Neural cell (in vitro differentiated cells): ENCODE results near the gene CCN5. TPM values are rescaled to one million over a fixed set of nuclear protein-coding genes. Genes with fewer than 3 reads are reported as not detected.
"Not testable (repeated sequence)": the region's sequence is repeated elsewhere in the genome, so short reads cannot be mapped to it uniquely, and the experiment has no call there.

Experiments used
- H2AFZ ChIP-seq: fragments of 200-600, 300-800 bp; sonication (generic), shearing (Covaris generic); 2 replicates; pipeline ENCODE4 v1.6.0; 2014; ENCODE audit warnings: low read depth, mild to moderate bottlenecking, antibody characterized with exemption, low read length, moderate library complexity
- H3F3A ChIP-seq: fragments of 200-600 bp; shearing (Covaris generic); 2 replicates; pipeline ENCODE4 v1.6.1; 2016; ENCODE audit warnings: mild to moderate bottlenecking, moderate library complexity, mixed read lengths, antibody characterized with exemption, low read length; ENCODE audit not compliant: insufficient read depth, poor library complexity, severe bottlenecking
- H3K27ac ChIP-seq: fragments of 200-600, 300-800 bp; sonication (generic), shearing (Covaris generic); 2 replicates; pipeline ENCODE4 v1.5.1; 2014; ENCODE audit warnings: mild to moderate bottlenecking, low read length, moderate library complexity
- H3K27me3 ChIP-seq: fragments of 300-800, 200-600 bp; sonication (generic), shearing (Covaris generic); 2 replicates; pipeline ENCODE4 v1.6.0; 2014; ENCODE audit warnings: mild to moderate bottlenecking, low read depth, low read length, moderate library complexity; ENCODE audit not compliant: insufficient read depth
- H3K36me3 ChIP-seq: fragments of 300-800, 200-600 bp; sonication (generic), shearing (Covaris generic); 2 replicates; pipeline ENCODE4 v1.5.1; 2014; ENCODE audit warnings: mild to moderate bottlenecking, antibody characterized with exemption, low read length, moderate library complexity; ENCODE audit not compliant: insufficient read depth
- H3K4me2 ChIP-seq: fragments of 300-800, 200-600 bp; sonication (generic), shearing (Covaris generic); 2 replicates; pipeline ENCODE4 v1.6.0; 2014; ENCODE audit warnings: mild to moderate bottlenecking, low read length
- H3K4me3 ChIP-seq: fragments of 300-800, 200-600 bp; sonication (generic), shearing (Covaris generic); 2 replicates; pipeline ENCODE4 v1.5.1; 2014; ENCODE audit warnings: mild to moderate bottlenecking, low read length, moderate library complexity
- H3K79me2 ChIP-seq: fragments of 200-600 bp; shearing (Covaris generic); replicated peaks from 2 replicates; pipeline ENCODE4 v1.6.0; 2014; ENCODE audit warnings: mild to moderate bottlenecking, low read length, moderate library complexity; ENCODE audit not compliant: insufficient read depth
- H3K9ac ChIP-seq: fragments of 300-800, 200-600 bp; sonication (generic), shearing (Covaris generic); 2 replicates; pipeline ENCODE4 v1.6.1; 2016; ENCODE audit warnings: mild to moderate bottlenecking, low read length, mixed read lengths
- H3K9me2 ChIP-seq: fragments of 200-600 bp; shearing (Covaris generic); 2 replicates; pipeline ENCODE4 v1.6.1; 2016; ENCODE audit warnings: mild to moderate bottlenecking, low read length, mixed read lengths; ENCODE audit not compliant: insufficient read depth
- H3K9me3 ChIP-seq: fragments of 200-600, 300-800 bp; sonication (generic), shearing (Covaris generic); 2 replicates; pipeline ENCODE4 v1.6.1; 2016; ENCODE audit warnings: mild to moderate bottlenecking, mixed run types, low read length, moderate library complexity, mixed read lengths
- H4K20me1 ChIP-seq: fragments of 200-600 bp; shearing (Covaris generic); 2 replicates; pipeline ENCODE4 v1.6.1; 2016; ENCODE audit warnings: mild to moderate bottlenecking, mixed run types; ENCODE audit not compliant: insufficient read depth
- CTCF ChIP-seq: fragments of 450-650 bp; IDR thresholded peaks from 2 replicates; pipeline ENCODE4 v1.5.1; 2014; ENCODE audit warnings: antibody characterized with exemption, mild to moderate bottlenecking, moderate library complexity; ENCODE audit not compliant: poor library complexity, severe bottlenecking
- EP300 ChIP-seq: fragments of 450-650 bp; conservative IDR thresholded peaks from 2 replicates; pipeline ENCODE4 v1.6.1; 2014; ENCODE audit warnings: antibody characterized with exemption, mild to moderate bottlenecking, moderate library complexity; ENCODE audit not compliant: poor library complexity, severe bottlenecking
- EZH2 ChIP-seq: fragments of 200-600, 300-800 bp; shearing (Covaris generic), sonication (generic); IDR thresholded peaks from 2 replicates; pipeline ENCODE4 v1.6.1; 2014; ENCODE audit warnings: antibody characterized with exemption, low read length, borderline replicate concordance, mild to moderate bottlenecking; ENCODE audit not compliant: insufficient read depth, poor library complexity, severe bottlenecking
- MXI1 ChIP-seq: fragments of 450-650 bp; conservative IDR thresholded peaks from 2 replicates; pipeline ENCODE4 v1.6.1; 2014; ENCODE audit warnings: antibody characterized with exemption, mild to moderate bottlenecking; ENCODE audit not compliant: poor library complexity, severe bottlenecking
- POLR2AphosphoS5 ChIP-seq: IDR thresholded peaks from 2 replicates; pipeline ENCODE4 v1.6.1; 2012
- RAD21 ChIP-seq: fragments of 450-650 bp; conservative IDR thresholded peaks from 2 replicates; pipeline ENCODE4 v1.6.1; 2014; ENCODE audit warnings: antibody characterized with exemption, mild to moderate bottlenecking, moderate library complexity
- SMC3 ChIP-seq: fragments of 450-650 bp; conservative IDR thresholded peaks from 2 replicates; pipeline ENCODE4 v1.6.1; 2014; ENCODE audit warnings: antibody characterized with exemption, mild to moderate bottlenecking, moderate library complexity; ENCODE audit not compliant: poor library complexity
- TAF1 ChIP-seq: IDR thresholded peaks from 2 replicates; pipeline ENCODE4 v1.6.1; 2012; ENCODE audit warnings: low read depth
- polyA minus RNA-seq: library from RNA; depleted of rRNA, polyadenylated mRNA; stranded (reverse); fragments of >200 nt; gene quantifications from 2 replicates; pipeline ENCODE4 v1.2.3, GENCODE V29; 2014
- polyA plus RNA-seq: library from polyadenylated mRNA; depleted of rRNA; stranded (reverse); fragments of >200 nt; gene quantifications from 2 replicates; pipeline ENCODE4 v1.2.3, GENCODE V29; 2014
- TF ChIP-seq, protein P1 (sequence below): IDR thresholded peaks from 2 replicates; pipeline ENCODE4 v1.6.1; 2012; ENCODE audit warnings: borderline replicate concordance

The CCN5 gene
- polyA plus RNA-seq, result not detected in 2 replicates
- polyA minus RNA-seq, result not detected in 2 replicates

DNA sequence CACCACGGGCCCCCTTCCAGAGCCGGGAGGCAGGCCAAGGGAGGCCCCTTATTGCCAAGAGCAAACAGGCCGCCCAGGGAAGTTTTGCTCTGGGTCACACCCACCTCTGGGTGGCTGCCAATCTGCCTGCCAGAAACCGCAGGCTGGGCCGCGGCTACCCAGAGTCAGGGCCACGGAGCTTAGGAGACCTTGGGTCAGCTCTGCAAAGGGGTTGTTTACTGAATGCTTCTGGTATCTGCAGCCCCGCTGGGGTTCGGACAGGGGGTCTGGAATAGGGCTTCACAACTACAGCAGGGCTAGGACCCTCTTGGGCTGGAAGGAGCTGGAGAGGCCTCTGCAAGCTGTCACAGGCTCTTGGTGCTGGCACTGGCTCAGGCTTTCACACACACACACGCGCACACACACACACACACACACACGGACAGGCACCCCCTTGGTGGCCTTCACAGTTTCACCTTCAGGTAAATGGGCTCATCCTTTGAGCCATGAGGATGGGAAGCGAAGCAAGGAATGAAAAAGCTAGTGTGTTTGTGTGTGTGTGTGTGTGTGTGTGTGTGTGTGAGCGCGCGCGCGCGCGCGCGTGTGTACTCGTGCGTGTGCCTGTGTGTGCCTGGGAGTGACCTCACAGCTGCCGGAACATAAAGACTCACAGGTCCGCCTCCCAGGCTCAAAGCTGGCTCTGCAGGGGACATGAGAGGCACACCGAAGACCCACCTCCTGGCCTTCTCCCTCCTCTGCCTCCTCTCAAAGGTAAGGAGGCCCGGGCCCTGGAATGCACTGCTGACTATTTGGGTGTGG is at the start of gene CCN5:
Gene CCN5, plus strand, starts transcription at position 669 of the 798 bp plus-strand sequence. Its CDS starts 22 bp downstream, at position 691.
- Histone ChIP-seq H3K9ac (no peak within 1 kb of the TSS), H3K36me3 (no peaks in the 10 kb centered on the region), H3K79me2 (no peaks in the 10 kb centered on the region), H3K9me2 (no peaks in the 10 kb centered on the region), H3K4me2 (no peak within 1 kb of the TSS), H3K4me3 (no peak within 1 kb of the TSS), H3K27me3 (no peaks in the 10 kb centered on the region), H4K20me1 (no peaks in the 10 kb centered on the region), H3K27ac (no peak within 1 kb of the TSS), H3F3A (no peaks in the 10 kb centered on the region), H2AFZ (no peak within 1 kb of the TSS), H3K9me3 (no peaks in the 10 kb centered on the region)
- TF ChIP-seq MXI1 (no peak), EP300 (no peak), EZH2 (no peak), TAF1 (no peak), CTCF (no peak), RAD21 (no peak), POLR2AphosphoS5 (no peak), SMC3 (no peak)
- TF ChIP-seq, protein P1, sequence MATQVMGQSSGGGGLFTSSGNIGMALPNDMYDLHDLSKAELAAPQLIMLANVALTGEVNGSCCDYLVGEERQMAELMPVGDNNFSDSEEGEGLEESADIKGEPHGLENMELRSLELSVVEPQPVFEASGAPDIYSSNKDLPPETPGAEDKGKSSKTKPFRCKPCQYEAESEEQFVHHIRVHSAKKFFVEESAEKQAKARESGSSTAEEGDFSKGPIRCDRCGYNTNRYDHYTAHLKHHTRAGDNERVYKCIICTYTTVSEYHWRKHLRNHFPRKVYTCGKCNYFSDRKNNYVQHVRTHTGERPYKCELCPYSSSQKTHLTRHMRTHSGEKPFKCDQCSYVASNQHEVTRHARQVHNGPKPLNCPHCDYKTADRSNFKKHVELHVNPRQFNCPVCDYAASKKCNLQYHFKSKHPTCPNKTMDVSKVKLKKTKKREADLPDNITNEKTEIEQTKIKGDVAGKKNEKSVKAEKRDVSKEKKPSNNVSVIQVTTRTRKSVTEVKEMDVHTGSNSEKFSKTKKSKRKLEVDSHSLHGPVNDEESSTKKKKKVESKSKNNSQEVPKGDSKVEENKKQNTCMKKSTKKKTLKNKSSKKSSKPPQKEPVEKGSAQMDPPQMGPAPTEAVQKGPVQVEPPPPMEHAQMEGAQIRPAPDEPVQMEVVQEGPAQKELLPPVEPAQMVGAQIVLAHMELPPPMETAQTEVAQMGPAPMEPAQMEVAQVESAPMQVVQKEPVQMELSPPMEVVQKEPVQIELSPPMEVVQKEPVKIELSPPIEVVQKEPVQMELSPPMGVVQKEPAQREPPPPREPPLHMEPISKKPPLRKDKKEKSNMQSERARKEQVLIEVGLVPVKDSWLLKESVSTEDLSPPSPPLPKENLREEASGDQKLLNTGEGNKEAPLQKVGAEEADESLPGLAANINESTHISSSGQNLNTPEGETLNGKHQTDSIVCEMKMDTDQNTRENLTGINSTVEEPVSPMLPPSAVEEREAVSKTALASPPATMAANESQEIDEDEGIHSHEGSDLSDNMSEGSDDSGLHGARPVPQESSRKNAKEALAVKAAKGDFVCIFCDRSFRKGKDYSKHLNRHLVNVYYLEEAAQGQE, result no peak

DNA sequence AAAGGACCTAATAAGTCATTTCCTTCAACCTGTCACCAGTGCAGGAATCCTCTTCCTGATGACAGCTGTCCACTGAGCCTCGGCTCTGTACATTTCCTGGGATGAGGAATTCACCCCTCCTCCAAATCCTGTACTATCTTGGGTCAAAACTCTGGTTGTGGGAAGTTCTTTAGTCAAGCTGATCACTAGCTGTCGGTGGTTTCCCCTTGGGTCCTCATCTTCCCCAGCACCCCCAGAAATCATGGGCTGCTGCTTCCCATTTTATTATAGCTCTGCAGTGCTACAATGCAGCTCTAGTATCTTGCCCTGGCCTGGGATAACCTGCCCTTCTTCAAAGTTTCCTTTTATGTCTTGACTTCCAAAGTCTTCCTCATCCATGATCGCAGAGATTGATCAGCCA is 49.1 kb upstream of the CCN5 start:
- Histone ChIP-seq H3K9me2 (no peaks in the 10 kb centered on the region), H3K36me3 (no peaks in the 10 kb centered on the region), H3K4me3 (no peak overlapping the region), H3K27me3 (no peaks in the 10 kb centered on the region), H4K20me1 (no peaks in the 10 kb centered on the region), H3K9ac (no peak overlapping the region), H3K4me2 (no peak overlapping the region), H3K9me3 (no peaks in the 10 kb centered on the region), H3K79me2 (no peaks in the 10 kb centered on the region), H2AFZ (no peak overlapping the region), H3F3A (no peaks in the 10 kb centered on the region), H3K27ac (no peak overlapping the region)
- TF ChIP-seq POLR2AphosphoS5 (no peak), MXI1 (no peak), SMC3 (no peak), EZH2 (no peak), CTCF (no peak), EP300 (no peak), RAD21 (no peak), TAF1 (no peak)
- TF ChIP-seq, protein P1, result no peak

DNA sequence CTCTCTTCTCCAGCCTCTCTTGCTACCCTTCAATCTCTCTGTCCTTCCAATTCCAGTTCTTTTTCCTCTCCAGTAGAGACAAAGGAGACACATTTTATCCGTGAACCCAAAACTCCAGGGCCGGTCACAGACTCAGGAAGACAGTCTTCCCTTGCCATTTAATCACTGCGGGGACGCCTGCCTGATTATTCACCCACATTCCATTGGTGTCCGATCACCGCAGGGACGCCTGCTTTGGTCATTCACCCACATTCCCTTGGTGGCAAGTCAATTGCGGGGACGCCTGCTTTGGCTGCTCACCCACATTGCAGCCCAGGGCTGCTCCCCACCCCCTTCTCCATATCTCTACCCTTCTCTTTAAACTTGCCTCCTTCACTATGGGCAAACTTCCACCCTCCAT is 44.3 kb upstream of the CCN5 start:
- H3K9me2 ChIP-seq, H3K79me2 ChIP-seq, H3K9ac ChIP-seq, H3K4me3 ChIP-seq, H3K4me2 ChIP-seq, H4K20me1 ChIP-seq, H3K36me3 ChIP-seq, H3K27me3 ChIP-seq, H3K9me3 ChIP-seq, H3F3A ChIP-seq, H3K27ac ChIP-seq, H2AFZ ChIP-seq: not testable (repeated sequence)
